GM19395 (cell line): ENCODE data around the gene SEC62.
"Not testable (repeated sequence)": the region's sequence is repeated elsewhere in the genome, so short reads cannot be mapped to it uniquely, and the experiment has no call there.

ENCODE experiments used
- ATAC-seq: cut with Tn5 transposase; IDR thresholded peaks from one replicate; pipeline ENCODE4 v1.9.1; 2021; ENCODE audit warnings: mild to moderate bottlenecking, moderate library complexity; ENCODE audit not compliant: unreplicated experiment

Gene SEC62

GRCh38 chr3:170012683-170013400 is 46.2 kb downstream of the SEC62 start:
- ATAC-seq = no peak

GRCh38 chr3:170016057-170016456 is 49.5 kb downstream of the SEC62 start:
- no peak for ATAC-seq

- ATAC-seq = not testable (repeated sequence)
These were observed 52.7 kb downstream of the SEC62 start for GRCh38 chr3:170019306-170019705.

DNA sequence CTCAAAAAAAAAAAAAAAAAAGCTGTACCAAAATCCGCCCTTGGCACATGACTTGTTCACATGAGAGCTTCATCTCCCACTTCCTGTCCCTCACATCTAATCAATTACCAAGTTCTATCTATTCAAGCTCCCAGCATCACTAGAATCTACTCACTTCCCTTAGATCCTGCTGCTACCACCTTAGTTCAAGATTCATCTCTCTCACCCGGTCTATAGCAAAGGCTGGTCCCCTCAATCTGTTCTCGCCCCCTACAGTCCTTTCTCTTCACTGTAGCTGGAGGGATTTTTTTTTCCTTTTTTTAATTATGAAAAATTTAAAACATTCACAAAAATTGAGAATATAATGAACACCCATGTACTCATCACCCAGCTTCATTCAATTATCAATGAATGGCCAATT is 54.5 kb downstream of the SEC62 start:
- no peak for ATAC-seq

- ATAC-seq = no peak
These were observed 55.7 kb downstream of the SEC62 start for GRCh38 chr3:170022336-170022735.

GRCh38 chr3:170023165-170023564 is 56.6 kb downstream of the SEC62 start:
- no peak for ATAC-seq

GRCh38 chr3:170024581-170024980 is 58.0 kb downstream of the SEC62 start:
- ATAC-seq = no peak

DNA sequence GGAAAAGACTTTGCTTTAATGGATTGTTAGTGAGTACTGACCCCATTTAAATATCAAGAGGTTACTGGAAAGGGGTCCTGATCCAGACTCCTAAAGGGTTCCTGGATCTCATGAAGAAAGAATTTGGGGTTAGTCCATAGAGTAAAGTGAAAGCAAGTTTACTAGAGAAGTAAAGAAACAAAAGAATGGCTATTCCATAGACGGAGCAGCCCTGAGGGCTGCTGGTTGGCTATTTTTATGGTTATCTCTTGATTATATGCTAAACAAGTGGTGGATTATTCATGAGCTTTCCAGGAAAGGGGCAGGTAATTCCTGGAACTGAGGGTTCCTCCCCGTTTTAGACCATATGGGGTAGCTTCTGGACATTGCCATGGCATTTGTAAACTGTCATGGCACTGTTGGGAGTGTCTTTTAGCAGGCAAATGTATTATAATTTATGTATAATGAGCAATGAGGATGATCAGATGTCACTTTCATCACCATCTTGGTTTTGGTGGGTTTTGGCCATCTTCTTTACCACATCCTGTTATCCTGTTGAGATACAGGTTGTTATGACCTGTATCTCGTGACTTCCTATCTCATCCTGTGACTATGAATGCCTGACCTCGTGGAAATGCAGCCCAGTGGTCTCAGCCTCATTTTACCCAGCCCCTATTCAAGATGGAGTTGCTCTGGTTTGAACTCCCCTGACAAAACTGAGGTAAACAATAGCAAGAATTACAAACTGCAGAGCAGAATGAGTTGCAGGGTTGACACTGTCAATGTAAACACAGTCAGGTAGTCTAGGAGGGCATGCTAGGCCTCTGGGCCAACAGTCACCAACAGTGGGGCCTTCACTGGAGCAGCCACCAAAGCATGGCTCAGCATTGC is 60.9 kb downstream of the SEC62 start:
- ATAC-seq = no peak

GRCh38 chr3:170033489-170033888 is 66.9 kb downstream of the SEC62 start:
- ATAC-seq = no peak

- ATAC-seq = peak; percentile 87
These were observed 71.1 kb downstream of the SEC62 start, which contains the start of gene GPR160 for GRCh38 chr3:170037463-170038433. Gene GPR160, plus strand, starts transcription at chr3:170037995. Its CDS starts 45,978 bp downstream, at chr3:170083973.

GRCh38 chr3:170038434-170039110 is 72.0 kb downstream of the SEC62 start:
- peak; percentile 18 for ATAC-seq

GRCh38 chr3:170040418-170040817 is 73.8 kb downstream of the SEC62 start:
- ATAC-seq = no peak

DNA sequence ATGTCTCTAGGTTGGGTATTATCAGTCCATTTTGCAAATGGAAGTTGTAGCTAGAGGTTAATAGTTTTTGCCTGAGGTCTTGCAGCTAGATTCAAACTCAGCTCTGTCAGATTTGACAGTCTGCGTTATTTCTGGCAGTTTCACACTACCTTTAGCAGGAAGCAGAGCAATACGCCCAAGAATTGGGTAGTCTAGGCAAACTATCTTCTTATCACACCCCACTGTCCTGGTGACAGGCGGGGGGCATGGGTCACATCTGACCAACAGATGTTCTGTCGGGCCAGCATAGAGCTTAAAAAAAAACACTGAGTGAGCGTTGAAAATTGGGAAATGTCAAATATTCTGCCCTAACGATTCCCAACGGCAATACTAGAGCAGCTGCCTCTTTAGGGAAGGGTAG is 76.9 kb downstream of the SEC62 start:
- no peak for ATAC-seq

GRCh38 chr3:170044271-170044670 is 77.7 kb downstream of the SEC62 start:
- no peak for ATAC-seq

GRCh38 chr3:170044795-170045244 is 78.2 kb downstream of the SEC62 start:
- peak; percentile 78 for ATAC-seq

- ATAC-seq = no peak
These were observed 79.9 kb downstream of the SEC62 start for GRCh38 chr3:170046269-170047132.

DNA sequence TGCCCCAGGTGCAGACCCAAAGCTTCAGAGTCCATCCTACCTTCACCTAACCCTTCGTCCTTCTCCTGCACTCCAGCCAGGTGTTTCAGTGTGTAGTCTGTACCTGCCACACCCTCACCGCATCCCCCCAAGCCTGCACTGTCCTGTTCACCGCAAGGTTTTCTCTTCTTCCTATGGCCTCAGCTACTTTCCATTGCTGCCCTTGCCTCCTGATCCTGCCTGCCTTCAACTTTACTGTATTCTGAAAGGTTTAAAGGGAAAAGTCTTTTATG is 80.5 kb downstream of the SEC62 start:
- no peak for ATAC-seq
